GM18508 (cell line): ENCODE measurements around the gene PTGER2.

Experiments used
- ATAC-seq: cut with Tn5 transposase; IDR thresholded peaks from one replicate; pipeline ENCODE4 v1.9.1; 2021; ENCODE audit warnings: moderate number of reproducible peaks; ENCODE audit not compliant: insufficient read depth, unreplicated experiment

PTGER2 gene

DNA sequence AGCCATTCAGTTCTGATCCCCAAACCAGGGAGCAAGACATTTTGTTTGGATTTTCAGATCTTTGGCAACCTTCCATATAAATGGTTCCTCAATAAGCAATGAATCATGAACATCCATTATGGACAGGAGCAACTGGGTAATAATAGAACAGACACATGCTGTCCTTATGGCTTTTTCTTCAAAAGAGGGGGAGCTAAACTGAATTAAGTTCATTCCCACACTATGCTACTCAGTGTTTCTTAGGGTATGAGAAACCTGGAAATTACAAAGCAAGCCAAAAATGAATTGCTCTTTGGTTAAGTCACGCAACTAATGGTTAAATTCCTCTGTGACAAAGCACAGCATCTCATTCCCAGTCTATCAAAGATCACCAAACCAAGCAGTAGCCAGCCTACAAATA, 51.0 kb downstream of the PTGER2 start:
- no peak for ATAC-seq

DNA sequence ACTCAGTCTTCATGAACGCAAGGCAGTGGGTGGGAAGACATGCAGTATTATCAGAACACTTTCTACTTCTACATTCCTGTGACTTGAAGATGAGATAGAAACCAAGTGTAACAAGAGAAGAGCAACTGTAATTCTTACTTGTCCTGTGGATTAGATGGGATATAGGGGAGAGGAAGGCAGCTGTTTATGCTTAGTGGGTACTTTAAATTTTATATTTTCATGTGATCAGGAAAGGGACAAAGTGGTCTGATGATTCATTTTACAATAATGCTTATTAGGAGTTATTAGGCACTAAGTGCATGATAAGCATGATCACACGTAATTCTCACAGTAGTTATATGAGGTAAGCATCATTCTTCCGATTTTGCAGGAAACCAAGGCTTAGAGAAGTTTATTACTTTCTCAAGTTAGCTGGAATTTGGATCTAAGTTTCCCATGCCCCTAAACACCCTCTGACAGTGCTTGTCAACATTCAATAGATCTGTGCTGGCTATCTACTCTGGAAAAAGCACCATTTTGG, 52.7 kb downstream of the PTGER2 start:
- no peak for ATAC-seq

DNA sequence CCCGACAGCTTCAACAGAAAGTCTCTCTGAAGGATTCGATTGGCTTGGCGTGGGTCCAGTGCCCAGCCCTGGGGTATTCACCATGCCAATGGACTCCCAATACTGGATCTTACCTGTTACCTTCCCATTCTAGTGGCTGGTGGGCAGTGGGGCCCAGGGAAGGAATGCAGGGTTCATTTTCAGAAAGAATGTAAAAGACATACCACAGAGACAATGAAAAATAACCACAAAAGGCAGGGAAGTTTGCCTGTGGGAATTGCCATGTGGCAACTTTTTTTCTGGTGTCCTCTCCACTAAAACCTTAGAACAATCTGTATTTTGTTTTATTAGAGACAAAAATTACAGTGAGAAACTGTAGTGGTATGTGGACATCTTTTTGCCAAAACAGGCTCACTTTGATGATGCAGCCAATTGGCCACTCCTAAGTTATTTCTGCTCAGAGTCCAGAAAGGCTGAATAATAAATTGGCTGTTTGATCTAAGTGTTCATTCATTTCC, 55.2 kb downstream of the PTGER2 start:
- no peak for ATAC-seq

DNA sequence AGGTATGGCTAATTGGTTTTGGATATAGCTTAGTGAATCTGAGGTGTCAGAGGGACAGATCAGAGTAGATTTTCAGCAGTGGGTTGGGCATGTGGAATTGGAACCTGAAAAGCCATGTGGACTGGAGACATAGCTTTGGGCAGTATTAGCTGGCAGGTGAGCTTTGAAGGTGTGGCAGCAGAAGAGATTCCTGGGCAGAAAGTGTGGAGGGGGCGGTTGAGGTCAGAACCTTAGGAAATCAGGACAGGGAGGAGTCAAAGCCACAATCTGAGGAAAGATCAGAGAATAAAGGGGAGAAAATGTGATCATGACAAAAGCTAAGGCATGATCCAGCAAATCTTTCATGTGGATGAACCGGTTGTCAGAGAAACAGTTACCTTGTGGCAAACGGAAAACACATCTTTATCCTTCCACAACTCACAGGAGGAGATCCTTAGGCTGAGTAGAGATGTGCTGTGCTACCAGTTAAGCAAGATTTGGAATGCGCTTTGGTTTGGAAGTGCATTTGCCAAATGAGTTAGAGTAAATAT, 56.4 kb downstream of the PTGER2 start:
- no peak for ATAC-seq

DNA sequence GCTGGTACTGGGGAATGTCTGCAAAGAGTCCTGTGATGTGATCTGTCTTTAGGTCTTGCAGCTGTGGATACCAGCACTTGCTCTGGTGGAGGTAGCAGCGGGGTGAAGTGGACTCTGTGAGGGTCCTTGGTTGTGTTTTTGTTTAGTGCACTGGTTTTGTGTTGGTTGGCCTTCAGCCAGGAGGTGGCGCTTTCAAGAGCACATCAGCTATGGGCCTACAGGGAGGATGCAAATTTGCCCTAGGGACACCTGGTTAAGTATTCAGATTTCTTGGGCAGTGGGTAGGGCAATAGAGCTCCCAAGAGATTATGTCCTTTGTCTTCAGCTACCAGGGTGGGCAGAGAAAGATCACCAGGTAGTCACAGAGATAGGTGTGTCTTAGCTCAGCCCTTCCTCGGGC, 63.8 kb downstream of the PTGER2 start:
- no peak for ATAC-seq
